SK-N-MC (cell line): ENCODE results near the gene DNER.

Experiments
- DNase-seq: peaks from one replicate; pipeline ENCODE4 v3.0.0-alpha.2; 2011; ENCODE audit warnings: low read depth, low spot score
- H3K27ac ChIP-seq: fragments of 200-600 bp; sonication (generic); 2 replicates; pipeline ENCODE4 v1.5.1; 2016; ENCODE audit warnings: mixed run types
- H3K36me3 ChIP-seq: fragments of 200-600 bp; sonication (generic); 2 replicates; pipeline ENCODE4 v1.6.1; 2017; ENCODE audit warnings: antibody characterized with exemption, low read length, mixed read lengths; ENCODE audit not compliant: insufficient read depth
- H3K4me3 ChIP-seq: fragments of 200-600 bp; sonication (generic); 2 replicates; pipeline ENCODE4 v1.5.1; 2016
- H3K9ac ChIP-seq: fragments of 200-600 bp; sonication (generic); 2 replicates; pipeline ENCODE4 v1.8.0; 2017; ENCODE audit warnings: mixed run types, mixed read lengths; ENCODE audit not compliant: insufficient read length
- H3K9me3 ChIP-seq: fragments of 200-600 bp; sonication (generic); 2 replicates; pipeline ENCODE4 v1.6.1; 2017; ENCODE audit warnings: low read depth, mild to moderate bottlenecking, antibody characterized with exemption, low read length, moderate library complexity, mixed read lengths
- EZH2 ChIP-seq: fragments of 200-600 bp; sonication (generic); IDR thresholded peaks from one replicate; pipeline ENCODE4 v1.6.1; 2017; ENCODE audit warnings: antibody characterized with exemption
- FOXP2 ChIP-seq: optimal IDR thresholded peaks from 2 replicates; pipeline ENCODE3; 2011; ENCODE audit warnings: mild to moderate bottlenecking, moderate library complexity; ENCODE audit not compliant: insufficient read depth; ENCODE audit errors: extremely low read length, control extremely low read depth
- POLR2AphosphoS5 ChIP-seq: IDR thresholded peaks from 2 replicates; pipeline ENCODE4 v1.6.1; 2012; ENCODE audit warnings: mild to moderate bottlenecking, low read depth, low read length, borderline replicate concordance

The DNER gene

DNA sequence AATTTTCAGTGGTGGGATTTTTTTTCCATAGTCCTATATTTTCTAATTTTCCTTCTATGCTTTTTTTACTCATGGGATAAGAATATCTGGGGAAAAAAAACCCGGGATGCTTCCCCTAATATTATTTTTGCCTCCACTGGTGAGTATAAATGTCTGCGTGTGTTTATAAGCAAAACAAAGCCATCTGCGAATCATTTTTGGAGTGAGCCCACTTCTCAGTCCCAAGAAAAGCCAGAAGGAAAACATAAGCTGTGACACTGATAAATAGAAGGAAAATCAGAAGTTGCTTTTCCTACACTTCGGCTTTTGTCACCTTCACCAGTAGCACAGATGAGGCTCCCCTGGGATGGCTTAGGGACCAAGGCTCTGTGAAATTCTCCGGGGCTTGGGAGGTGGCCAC is 308.6 kb downstream of the DNER start:
- Histone ChIP-seq H3K27ac (no peak overlapping the region), H3K9me3 (no peaks in the 10 kb centered on the region), H3K36me3 (no peaks in the 10 kb centered on the region), H3K4me3 (no peak overlapping the region), H3K9ac (no peak overlapping the region)
- TF ChIP-seq FOXP2 (no peak), POLR2AphosphoS5 (no peak), EZH2 (no peak)
- no peak for DNase-seq

DNA sequence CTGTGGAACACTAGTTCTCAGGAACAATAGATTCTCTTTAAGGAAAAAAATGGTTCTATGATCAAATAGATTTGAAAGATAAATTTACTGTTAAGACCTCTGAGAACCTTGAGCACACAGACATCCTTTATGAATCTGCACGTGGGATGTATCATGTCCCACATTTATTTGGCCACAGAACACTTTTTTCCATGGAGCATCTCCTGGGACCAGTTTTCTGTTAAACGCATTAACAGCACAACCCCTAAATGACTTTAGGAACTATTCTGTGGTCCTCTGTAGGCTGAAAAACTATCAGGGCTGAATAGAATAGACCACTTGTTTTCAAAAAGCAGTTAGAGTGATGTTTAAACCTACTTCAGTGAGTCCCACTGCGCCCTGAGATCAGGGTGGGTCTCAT is 311.1 kb downstream of the DNER start:
- Histone ChIP-seq H3K9me3 (no peaks in the 10 kb centered on the region), H3K9ac (no peak overlapping the region), H3K27ac (no peak overlapping the region), H3K36me3 (no peaks in the 10 kb centered on the region), H3K4me3 (no peak overlapping the region)
- TF ChIP-seq POLR2AphosphoS5, result no peak
- no peak for TF ChIP-seq EZH2
- TF ChIP-seq FOXP2, result no peak
- no peak for DNase-seq

DNA sequence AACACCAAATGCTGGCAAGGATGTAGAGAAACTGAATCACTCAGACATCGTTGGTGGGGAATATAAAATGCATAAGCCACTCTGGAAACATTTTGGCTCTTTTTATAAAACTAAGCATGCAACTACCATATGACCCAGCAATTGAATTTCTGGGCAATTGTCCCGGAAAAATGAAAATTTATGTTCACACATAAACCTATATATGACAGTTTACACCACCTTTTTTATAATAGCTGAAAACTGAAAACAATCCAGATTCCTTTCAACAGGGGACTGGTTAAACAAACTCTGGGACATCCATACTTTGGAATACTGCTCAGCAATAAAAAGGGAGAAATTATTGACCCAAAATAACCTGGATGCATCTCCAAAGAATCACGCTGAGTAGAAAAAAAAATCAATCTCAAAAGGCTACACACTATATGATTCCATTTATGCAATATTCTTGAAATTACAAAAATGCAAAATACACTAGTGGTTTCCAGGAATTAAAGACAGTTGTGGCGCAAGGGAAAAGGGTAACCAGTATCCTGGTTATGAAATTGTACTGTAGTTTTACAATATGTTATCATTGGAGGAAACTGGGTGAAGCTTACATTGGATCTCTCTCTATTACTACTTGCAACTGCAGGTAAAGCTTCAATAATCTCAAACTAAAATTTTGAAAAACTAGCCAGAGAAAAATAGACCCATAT is 313.0 kb downstream of the DNER start:
- TF ChIP-seq FOXP2 (no peak), POLR2AphosphoS5 (no peak), EZH2 (no peak)
- H3K9ac ChIP-seq, result no peak overlapping the region

DNA sequence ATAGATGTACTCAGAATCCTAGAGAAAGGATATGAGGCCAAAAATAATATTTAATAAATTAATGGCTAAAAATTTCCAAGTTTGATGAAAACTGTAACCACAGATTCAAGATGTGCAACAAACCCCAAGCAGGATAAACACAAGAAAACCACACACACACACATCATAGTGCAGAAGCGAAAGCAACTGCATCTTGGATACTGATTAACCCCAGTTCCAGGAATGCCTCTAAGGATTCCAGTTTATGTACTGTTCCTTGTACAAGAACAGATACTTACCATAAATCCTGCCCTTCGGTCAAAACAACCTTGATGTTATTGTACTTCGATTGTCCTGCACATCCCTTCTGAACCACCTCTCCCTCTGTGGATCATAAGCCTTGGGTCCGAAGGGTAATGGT is 320.4 kb downstream of the DNER start:
- Histone ChIP-seq H3K4me3 (no peak overlapping the region), H3K27ac (no peak overlapping the region), H3K9me3 (peaks cover 5% of the 10 kb centered on the region; the same call in 1 of the 2 replicates), H3K36me3 (no peaks in the 10 kb centered on the region), H3K9ac (no peak overlapping the region)
- no peak for DNase-seq
- TF ChIP-seq POLR2AphosphoS5 (no peak), FOXP2 (no peak), EZH2 (no peak)

More for the DNA sequence above, 313.0 kb downstream of the DNER start:
- Histone ChIP-seq H3K27ac (no peak overlapping the region), H3K4me3 (no peak overlapping the region), H3K36me3 (no peaks in the 10 kb centered on the region), H3K9me3 (peaks cover 5% of the 10 kb centered on the region; the same call in 1 of the 2 replicates)
- DNase-seq, result no peak

DNA sequence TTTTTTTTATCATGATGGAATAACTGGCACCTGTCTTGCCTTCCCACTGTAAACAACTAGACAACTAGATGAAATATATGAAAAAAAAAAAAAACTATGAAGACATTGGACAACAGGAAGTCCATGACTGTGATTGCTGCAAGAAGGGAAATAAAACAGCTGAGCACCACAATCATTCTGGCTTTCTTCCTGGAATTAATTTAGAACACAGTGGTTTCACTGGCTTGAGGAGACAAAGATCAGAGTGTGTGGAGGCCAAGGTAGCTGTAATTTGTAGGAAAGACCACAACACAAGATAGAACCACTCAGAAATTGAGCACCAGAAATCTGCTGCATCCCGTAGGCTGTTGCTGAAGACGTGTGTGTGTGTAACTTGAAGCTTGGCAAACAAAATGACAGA is 322.2 kb downstream of the DNER start:
- no peak overlapping the region for H3K4me3 ChIP-seq
- TF ChIP-seq FOXP2, result no peak
- TF ChIP-seq POLR2AphosphoS5, result no peak
- no peak for TF ChIP-seq EZH2
- no peak overlapping the region for H3K9ac ChIP-seq
- H3K27ac ChIP-seq, result no peak overlapping the region
- H3K36me3 ChIP-seq, result no peaks in the 10 kb centered on the region
- H3K9me3 ChIP-seq, result no peaks in the 10 kb centered on the region
- DNase-seq, result no peak

DNA sequence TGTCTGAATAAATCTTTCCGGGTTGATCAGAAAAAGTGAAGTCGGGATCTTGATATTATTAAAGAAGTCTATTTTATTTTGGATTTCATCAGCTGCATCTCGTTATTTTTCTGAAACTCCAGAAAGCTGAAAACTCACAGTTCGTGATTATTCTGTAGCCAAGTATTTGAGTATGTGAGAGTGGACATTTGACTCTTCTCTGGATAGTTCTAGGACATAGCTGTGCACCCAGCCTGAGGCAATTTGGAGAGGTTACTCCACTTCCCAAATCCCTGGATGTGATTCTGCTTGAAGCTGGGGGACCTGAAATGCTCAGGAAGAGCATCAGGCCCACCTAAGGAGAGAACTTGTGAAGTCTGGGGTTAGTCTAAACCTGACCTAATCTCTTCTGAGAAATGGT is 325.6 kb downstream of the DNER start:
- no peak for DNase-seq
- Histone ChIP-seq H3K27ac (no peak overlapping the region), H3K9me3 (no peaks in the 10 kb centered on the region), H3K4me3 (no peak overlapping the region), H3K9ac (no peak overlapping the region), H3K36me3 (no peaks in the 10 kb centered on the region)
- TF ChIP-seq EZH2, result no peak
- no peak for TF ChIP-seq POLR2AphosphoS5
- TF ChIP-seq FOXP2, result no peak

DNA sequence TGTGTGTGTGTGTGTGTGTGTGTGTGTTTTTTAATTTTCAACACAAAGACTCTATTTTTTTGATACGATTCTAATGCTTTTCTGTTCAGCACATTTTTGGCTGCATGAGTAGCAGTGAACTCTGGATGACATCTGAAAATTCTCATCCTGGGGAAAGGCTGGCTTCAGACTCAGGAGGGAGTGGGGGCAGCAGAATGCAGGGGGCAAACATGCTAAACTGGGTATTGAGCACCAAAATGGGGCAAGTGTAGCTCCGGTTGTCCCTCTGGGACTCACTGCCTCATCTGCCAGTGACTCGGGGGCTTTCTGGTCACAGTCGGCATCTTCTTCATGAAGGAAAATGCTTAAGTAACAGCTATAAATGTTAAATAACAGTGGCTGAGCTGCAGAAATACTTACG is 326.5 kb downstream of the DNER start:
- TF ChIP-seq POLR2AphosphoS5 (no peak), EZH2 (no peak), FOXP2 (no peak)
- Histone ChIP-seq H3K9ac (no peak overlapping the region), H3K27ac (no peak overlapping the region), H3K36me3 (no peaks in the 10 kb centered on the region), H3K9me3 (no peaks in the 10 kb centered on the region), H3K4me3 (no peak overlapping the region)
- no peak for DNase-seq

DNA sequence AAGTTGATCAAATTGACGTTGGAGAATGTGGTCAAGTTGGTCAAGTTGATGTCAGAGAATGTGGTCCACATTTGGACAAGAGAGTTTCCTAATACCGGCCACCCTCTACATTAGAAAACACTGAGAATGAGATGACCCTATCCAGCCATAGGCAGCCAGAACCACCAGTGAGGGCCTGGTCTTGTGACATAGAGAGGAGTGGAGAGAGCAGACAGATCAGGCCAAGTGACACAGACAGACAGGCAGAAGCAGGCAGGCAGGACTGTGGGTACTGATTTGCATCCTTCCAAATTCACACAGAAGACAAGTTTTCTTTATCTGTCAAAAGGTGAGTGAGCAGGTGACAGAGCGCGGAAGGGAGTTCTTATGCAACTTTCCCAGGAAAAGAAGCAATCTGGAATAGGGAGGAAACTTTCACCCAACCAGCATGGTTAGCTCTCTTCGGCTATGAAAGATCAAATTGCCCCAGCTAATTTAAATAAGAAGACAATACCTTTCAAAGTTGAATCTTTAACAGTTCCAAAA is 334.2 kb downstream of the DNER start:
- no peak for TF ChIP-seq FOXP2
- TF ChIP-seq POLR2AphosphoS5, result no peak

More for the DNA sequence above, 334.2 kb downstream of the DNER start:
- no peaks in the 10 kb centered on the region for H3K36me3 ChIP-seq
- H3K9me3 ChIP-seq, result no peaks in the 10 kb centered on the region
- H3K9ac ChIP-seq, result no peak overlapping the region
- H3K4me3 ChIP-seq, result no peak overlapping the region
- DNase-seq, result no peak
- H3K27ac ChIP-seq, result no peak overlapping the region
